GM19463 (cell line): ENCODE results near the gene MRPL36.
"Not testable (repeated sequence)": the region's sequence is repeated elsewhere in the genome, so short reads cannot be mapped to it uniquely, and the experiment has no call there.

Experiments used
- ATAC-seq: cut with Tn5 transposase; IDR thresholded peaks from one replicate; pipeline ENCODE4 v1.9.1; 2021; ENCODE audit warnings: mild to moderate bottlenecking, moderate library complexity; ENCODE audit not compliant: unreplicated experiment

MRPL36 gene

GRCh38 chr5:1797103-1797800, 2.4 kb downstream of the MRPL36 start:
- no peak for ATAC-seq

GRCh38 chr5:1796371-1797102, 3.1 kb downstream of the MRPL36 start:
- no peak for ATAC-seq

GRCh38 chr5:1795931-1796330, 3.7 kb downstream of the MRPL36 start:
- ATAC-seq, result no peak

GRCh38 chr5:1795506-1795905, 4.1 kb downstream of the MRPL36 start:
- ATAC-seq, result no peak

- no peak for ATAC-seq
These were observed 4.7 kb downstream of the MRPL36 start for GRCh38 chr5:1794901-1795290.

GRCh38 chr5:1793966-1794900, 5.4 kb downstream of the MRPL36 start:
- ATAC-seq, result no peak

GRCh38 chr5:1793301-1793740, 6.3 kb downstream of the MRPL36 start:
- ATAC-seq, result no peak

GRCh38 chr5:1792842-1793266, 6.8 kb downstream of the MRPL36 start:
- ATAC-seq, result peak; percentile 93

- ATAC-seq, result no peak
These were observed 8.5 kb downstream of the MRPL36 start for GRCh38 chr5:1791176-1791575.

- no peak for ATAC-seq
These were observed 9.7 kb downstream of the MRPL36 start for GRCh38 chr5:1789834-1790471.

GRCh38 chr5:1789438-1789833, 10.2 kb downstream of the MRPL36 start:
- not testable (repeated sequence) for ATAC-seq

GRCh38 chr5:1788828-1789227, 10.8 kb downstream of the MRPL36 start:
- no peak for ATAC-seq

GRCh38 chr5:1788200-1788599, 11.4 kb downstream of the MRPL36 start:
- no peak for ATAC-seq

- no peak for ATAC-seq
These were observed 12.1 kb downstream of the MRPL36 start for GRCh38 chr5:1787472-1788047.

GRCh38 chr5:1786621-1787471, 12.8 kb downstream of the MRPL36 start:
- no peak for ATAC-seq

GRCh38 chr5:1785984-1786383, 13.7 kb downstream of the MRPL36 start:
- no peak for ATAC-seq

- ATAC-seq, result no peak
These were observed 14.6 kb downstream of the MRPL36 start for GRCh38 chr5:1785062-1785461.

GRCh38 chr5:1784197-1785050, 15.2 kb downstream of the MRPL36 start:
- no peak for ATAC-seq

GRCh38 chr5:1783216-1783554, 16.5 kb downstream of the MRPL36 start:
- peak; percentile 86 for ATAC-seq
